Measurements from ENCODE around the gene CCDC120. TPM values are rescaled to one million over a fixed set of nuclear protein-coding genes. Genes with fewer than 3 reads are reported as not detected.

CCDC120 gene
- total and polyA plus RNA-seq, 2 donors from 2014 or later: 5.2 to 13.7 TPM

GRCh38 chrX:49069038-49069437 is 10.2 kb downstream of the CCDC120 start:
- H3K9me3 ChIP-seq (ENCODE audit: control insufficient read depth in 2 of 3, insufficient read depth in 1 of 3, low read length in 3 of 3): no peaks in the 10 kb centered on the region
- H3K4me1 ChIP-seq (ENCODE audit: control insufficient read depth in 2 of 3, insufficient read depth in 2 of 3, low read depth in 1 of 3, low read length in 3 of 3): peaks cover 0 to 4% (median 0%) of the 10 kb centered on the region in 3 donors
- H3K36me3 ChIP-seq (ENCODE audit: control insufficient read depth in 2 of 3, insufficient read depth in 3 of 3, low read length in 3 of 3): no peaks in the 10 kb centered on the region
- H3K27me3 ChIP-seq (ENCODE audit: control insufficient read depth, insufficient read depth, low read length): no peaks in the 10 kb centered on the region
- no peak overlapping the region for H3K9ac ChIP-seq (ENCODE audit: low read length in 3 of 3)
- intact Hi-C loops (cut with DNase I): no loop called here
- no peak overlapping the region for H3K4me3 ChIP-seq (ENCODE audit: low read length in 3 of 3)
- no peak overlapping the region for H3K27ac ChIP-seq (ENCODE audit: low read depth in 2 of 2, low read length in 2 of 2)
- DNase-seq (no peak), FAIRE-seq (no peak)
- TF ChIP-seq CTCF (IDR thresholded peaks at IDR 0.05; ENCODE audit: borderline replicate concordance, extremely low read depth, insufficient read depth): no peak

- H3K36me3 ChIP-seq (ENCODE audit: control insufficient read depth in 2 of 3, insufficient read depth in 3 of 3, low read length in 3 of 3): no peaks in the 10 kb centered on the region
- FAIRE-seq: no peak
- no peak for DNase-seq
- TF ChIP-seq CTCF (IDR thresholded peaks at IDR 0.05; ENCODE audit: borderline replicate concordance, extremely low read depth, insufficient read depth): no peak
- no peak overlapping the region for H3K9ac ChIP-seq (ENCODE audit: low read length in 3 of 3)
- no peaks in the 10 kb centered on the region for H3K27me3 ChIP-seq (ENCODE audit: control insufficient read depth, insufficient read depth, low read length)
- H3K9me3 ChIP-seq (ENCODE audit: control insufficient read depth in 2 of 3, insufficient read depth in 1 of 3, low read length in 3 of 3): no peaks in the 10 kb centered on the region
- peaks cover 0 to 4% (median 0%) of the 10 kb centered on the region in 3 donors for H3K4me1 ChIP-seq (ENCODE audit: control insufficient read depth in 2 of 3, insufficient read depth in 2 of 3, low read depth in 1 of 3, low read length in 3 of 3)
- intact Hi-C loops (cut with DNase I): no loop called here
- no peak overlapping the region for H3K4me3 ChIP-seq (ENCODE audit: low read length in 3 of 3)
- H3K27ac ChIP-seq (ENCODE audit: low read depth in 2 of 2, low read length in 2 of 2): no peak overlapping the region
Observed at GRCh38 chrX:49070988-49071387, 12.2 kb downstream of the CCDC120 start.

- Histone ChIP-seq H3K27me3 (ENCODE audit: control insufficient read depth, insufficient read depth, low read length) (no peaks in the 10 kb centered on the region), H3K27ac (ENCODE audit: low read depth in 2 of 2, low read length in 2 of 2) (no peak overlapping the region), H3K9ac (ENCODE audit: low read length in 3 of 3) (peak overlapping the region in 1 of 3 donors; percentile 18), H3K9me3 (ENCODE audit: control insufficient read depth in 2 of 3, insufficient read depth in 1 of 3, low read length in 3 of 3) (no peaks in the 10 kb centered on the region), H3K4me3 (ENCODE audit: low read length in 3 of 3) (peak overlapping the region in 2 of 3 donors; percentile 41 to 64), H3K36me3 (ENCODE audit: control insufficient read depth in 2 of 3, insufficient read depth in 3 of 3, low read length in 3 of 3) (peaks cover 0 to 4% (median 0%) of the 10 kb centered on the region in 3 donors), H3K4me1 (ENCODE audit: control insufficient read depth in 2 of 3, insufficient read depth in 2 of 3, low read depth in 1 of 3, low read length in 3 of 3) (peaks cover 0 to 4% (median 0%) of the 10 kb centered on the region in 3 donors)
- peak; percentile 63 for FAIRE-seq
- intact Hi-C loops (cut with DNase I): no loop called here
- DNase-seq: peak; percentile 86 to 94 (median 90)
- TF ChIP-seq CTCF (IDR thresholded peaks at IDR 0.05; ENCODE audit: borderline replicate concordance, extremely low read depth, insufficient read depth): no peak
Observed at GRCh38 chrX:49071877-49072711, 13.3 kb downstream of the CCDC120 start.
